ENCODE data around the gene LUM. TPM values are rescaled to one million over a fixed set of nuclear protein-coding genes. Genes with fewer than 3 reads are reported as not detected.

LUM gene
- total RNA-seq, result 0.67 and 1.5 TPM in 2 replicates

DNA sequence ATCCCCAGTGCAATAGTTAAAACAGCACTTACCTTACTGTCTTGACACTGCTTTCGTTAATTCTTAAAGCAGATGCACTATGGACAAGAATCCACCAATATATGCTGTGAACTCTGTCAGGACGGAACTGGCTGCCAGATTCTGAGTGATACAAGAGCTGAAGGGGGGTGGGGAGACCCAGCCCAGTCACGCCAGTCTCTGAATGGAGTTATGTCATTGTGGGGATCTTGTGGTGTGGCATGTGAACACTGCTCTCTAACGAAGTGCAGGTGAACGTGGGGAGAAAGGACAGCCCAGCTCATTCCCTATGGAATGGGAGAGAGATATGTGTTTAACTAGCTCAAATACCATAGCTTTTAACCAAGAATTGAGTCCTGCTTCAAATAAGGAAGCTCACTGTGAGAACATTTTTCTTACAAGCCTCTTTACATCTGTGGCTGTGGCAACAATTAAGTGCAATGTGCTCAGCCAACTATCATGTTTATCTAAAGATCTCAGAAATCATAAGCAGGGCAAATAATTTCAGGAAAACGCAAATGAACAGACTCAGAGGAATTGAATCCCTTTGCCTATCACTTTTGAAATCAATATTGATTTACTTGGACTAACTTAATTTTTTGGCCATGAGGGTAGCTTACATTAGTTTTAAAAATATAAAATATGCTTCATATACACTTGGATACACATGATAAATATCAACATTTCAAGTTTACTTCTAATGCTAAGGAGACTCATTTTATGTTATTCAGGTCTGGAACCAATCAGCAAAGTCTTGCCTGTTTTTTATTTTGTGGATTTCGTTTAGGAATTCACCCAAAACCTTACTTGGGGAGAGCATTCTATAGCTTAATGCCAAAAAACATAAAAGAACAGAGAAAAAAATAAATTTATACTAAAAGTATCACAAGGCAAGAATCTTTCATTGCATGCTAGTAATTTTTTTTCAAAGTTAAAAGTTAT, at the start of gene LUM:
Gene LUM (minus strand): TSS at position 129 of the 960 bp plus-strand sequence. CDS start 2,515 bp downstream, outside the sequence.
- no peak for DNase-seq (ENCODE audit: low read depth)
- no peaks in the 10 kb centered on the region for H3K27me3 ChIP-seq (ENCODE audit: control insufficient read depth, insufficient read depth, low read length)

DNA sequence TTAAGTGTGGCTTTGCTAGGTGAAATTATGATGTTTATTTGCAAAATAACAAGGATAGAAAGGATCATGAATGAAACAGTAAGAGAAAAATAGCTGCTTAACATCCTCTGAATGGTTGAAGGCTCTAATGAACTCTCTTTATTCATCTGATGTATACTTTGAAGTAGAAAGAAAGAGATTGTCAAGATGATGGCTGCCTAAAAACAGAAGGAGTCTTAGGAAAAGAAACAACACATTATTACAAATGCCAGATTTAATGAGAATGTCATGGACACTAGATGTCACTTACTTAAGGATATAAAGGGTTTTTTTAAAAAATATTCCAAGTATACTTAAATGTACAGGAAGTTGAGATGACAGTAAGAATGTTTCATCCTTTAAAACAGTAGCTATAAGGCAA, 49.7 kb upstream of the LUM start:
- DNase-seq (ENCODE audit: low read depth), result no peak
- H3K4me3 ChIP-seq (ENCODE audit: low read depth, low read length), result no peak overlapping the region
- H3K36me3 ChIP-seq (ENCODE audit: control insufficient read depth, insufficient read depth, low read length), result no peaks in the 10 kb centered on the region
- H3K27me3 ChIP-seq (ENCODE audit: control insufficient read depth, insufficient read depth, low read length), result no peaks in the 10 kb centered on the region
- no peak for TF ChIP-seq CTCF (IDR thresholded peaks at IDR 0.05; ENCODE audit: insufficient read depth, low read length, poor library complexity, severe bottlenecking)

More for the DNA sequence above, at the start of gene LUM:
- H3K4me3 ChIP-seq (ENCODE audit: low read depth, low read length), result no peak within 1 kb of the TSS
- no peaks in the 10 kb centered on the region for H3K36me3 ChIP-seq (ENCODE audit: control insufficient read depth, insufficient read depth, low read length)
- no peak for TF ChIP-seq CTCF (IDR thresholded peaks at IDR 0.05; ENCODE audit: insufficient read depth, low read length, poor library complexity, severe bottlenecking)

- DNase-seq (ENCODE audit: low read depth), result no peak
- no peaks in the 10 kb centered on the region for H3K36me3 ChIP-seq (ENCODE audit: control insufficient read depth, insufficient read depth, low read length)
- H3K4me3 ChIP-seq (ENCODE audit: low read depth, low read length), result no peak overlapping the region
- H3K27me3 ChIP-seq (ENCODE audit: control insufficient read depth, insufficient read depth, low read length), result no peaks in the 10 kb centered on the region
- no peak for TF ChIP-seq CTCF (IDR thresholded peaks at IDR 0.05; ENCODE audit: insufficient read depth, low read length, poor library complexity, severe bottlenecking)
Observed at GRCh38 chr12:91155990-91156389, 44.7 kb upstream of the LUM start.

DNA sequence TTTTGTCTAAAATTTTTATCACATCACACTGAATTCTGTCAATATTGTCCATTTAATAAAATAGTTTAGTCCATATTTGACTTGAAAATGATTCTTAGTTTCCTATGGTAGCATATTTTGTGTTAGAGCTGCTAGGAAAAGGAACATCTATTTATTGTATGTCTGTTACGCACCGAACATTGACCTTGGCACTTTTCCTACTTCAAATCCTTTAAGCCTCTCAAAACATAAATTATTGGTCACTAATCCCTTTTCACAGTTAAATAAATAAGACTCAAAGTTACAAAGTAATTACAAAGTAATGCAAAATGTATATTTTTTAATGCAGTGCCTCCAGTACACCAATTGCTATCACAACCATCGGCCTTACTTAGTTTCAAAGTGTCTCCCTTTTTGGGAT, 42.8 kb upstream of the LUM start:
- no peaks in the 10 kb centered on the region for H3K27me3 ChIP-seq (ENCODE audit: control insufficient read depth, insufficient read depth, low read length)
- H3K36me3 ChIP-seq (ENCODE audit: control insufficient read depth, insufficient read depth, low read length), result no peaks in the 10 kb centered on the region
- no peak for DNase-seq (ENCODE audit: low read depth)
- TF ChIP-seq CTCF (IDR thresholded peaks at IDR 0.05; ENCODE audit: insufficient read depth, low read length, poor library complexity, severe bottlenecking), result no peak
- H3K4me3 ChIP-seq (ENCODE audit: low read depth, low read length), result no peak overlapping the region

DNA sequence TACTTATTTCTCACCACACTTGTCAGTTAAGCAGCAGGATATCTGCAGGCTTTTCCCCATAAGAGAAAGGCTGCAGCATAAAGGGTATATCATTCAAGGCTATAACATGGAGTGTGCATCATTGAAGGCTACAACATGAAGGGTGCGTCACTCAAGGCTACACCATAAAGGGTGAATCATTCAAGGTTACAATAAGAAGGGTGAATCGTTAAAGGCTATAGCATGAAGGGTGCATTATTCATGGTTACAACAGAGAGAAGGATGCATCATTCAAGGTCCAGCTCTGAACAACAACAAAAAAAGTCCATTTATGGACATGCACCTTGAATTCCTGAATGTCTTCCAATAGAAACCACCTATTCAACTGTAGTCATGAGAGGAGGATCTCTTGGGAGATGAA, 32.8 kb upstream of the LUM start:
- no peak for DNase-seq (ENCODE audit: low read depth)
- no peak for TF ChIP-seq CTCF (IDR thresholded peaks at IDR 0.05; ENCODE audit: insufficient read depth, low read length, poor library complexity, severe bottlenecking)

More for the DNA sequence above, 32.8 kb upstream of the LUM start:
- no peak overlapping the region for H3K4me3 ChIP-seq (ENCODE audit: low read depth, low read length)
- no peaks in the 10 kb centered on the region for H3K36me3 ChIP-seq (ENCODE audit: control insufficient read depth, insufficient read depth, low read length)
- no peaks in the 10 kb centered on the region for H3K27me3 ChIP-seq (ENCODE audit: control insufficient read depth, insufficient read depth, low read length)
